Measurements from ENCODE around the gene ARMH2. TPM values are rescaled to one million over a fixed set of nuclear protein-coding genes. Genes with fewer than 3 reads are reported as not detected.

Gene ARMH2
- total RNA-seq, 1 experiment from 2014 or later: not detected

DNA sequence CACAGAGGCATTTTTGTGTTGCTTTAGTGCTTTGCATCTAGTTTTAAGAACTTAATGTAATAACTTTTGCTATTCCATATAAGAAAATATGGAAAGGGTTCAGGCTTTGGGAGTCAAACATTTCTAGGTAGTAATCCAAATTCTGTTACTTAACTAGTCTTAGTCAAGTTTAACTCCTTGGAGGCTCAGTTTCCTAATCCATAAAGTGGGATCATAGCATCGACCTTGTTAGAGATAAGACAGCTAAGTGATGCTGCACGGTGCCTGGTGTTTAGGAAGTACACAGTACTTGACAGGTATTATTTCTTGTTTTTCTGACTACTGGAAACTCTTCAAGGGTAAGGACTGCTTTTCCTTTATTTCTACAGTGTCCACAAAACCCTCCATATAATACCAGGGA, 24.5 kb upstream of the ARMH2 start:
- no peak overlapping the region for H3K9ac ChIP-seq (ENCODE audit: extremely low read depth, insufficient read length, low read length)
- no peaks in the 10 kb centered on the region for H3K79me2 ChIP-seq (ENCODE audit: insufficient read depth, low read length)
- no peak overlapping the region for H2AK5ac ChIP-seq (ENCODE audit: insufficient read length, low read length)
- H3K23ac ChIP-seq (ENCODE audit: insufficient read length, low read depth, low read length): no peak overlapping the region
- no peak overlapping the region for H2BK20ac ChIP-seq (ENCODE audit: low read depth, low read length, poor library complexity, severe bottlenecking)
- DNase-seq: no peak
- no peak overlapping the region for H2BK15ac ChIP-seq (ENCODE audit: low read depth, low read length)
- no peaks in the 10 kb centered on the region for H4K20me1 ChIP-seq (ENCODE audit: control insufficient read depth, insufficient read depth, insufficient read length)
- Mint-ChIP-seq H3K4me3 (no peak overlapping the region), H3K4me1 (peaks cover 7 to 19% of the 10 kb centered on the region in 2 experiments; a peak in 2 of 4 replicates), H3K9me3 (no peaks in the 10 kb centered on the region), H3K36me3 (ENCODE audit: insufficient read depth in 1 of 3, low read depth in 3 of 3) (peaks cover 0 to 7% (median 4%) of the 10 kb centered on the region in 3 experiments; a peak in 2 of 7 replicates), H3K27ac (no peak overlapping the region), H3K27me3 (ENCODE audit: low read depth) (no peaks in the 10 kb centered on the region)
- TF ChIP-seq, protein P1, sequence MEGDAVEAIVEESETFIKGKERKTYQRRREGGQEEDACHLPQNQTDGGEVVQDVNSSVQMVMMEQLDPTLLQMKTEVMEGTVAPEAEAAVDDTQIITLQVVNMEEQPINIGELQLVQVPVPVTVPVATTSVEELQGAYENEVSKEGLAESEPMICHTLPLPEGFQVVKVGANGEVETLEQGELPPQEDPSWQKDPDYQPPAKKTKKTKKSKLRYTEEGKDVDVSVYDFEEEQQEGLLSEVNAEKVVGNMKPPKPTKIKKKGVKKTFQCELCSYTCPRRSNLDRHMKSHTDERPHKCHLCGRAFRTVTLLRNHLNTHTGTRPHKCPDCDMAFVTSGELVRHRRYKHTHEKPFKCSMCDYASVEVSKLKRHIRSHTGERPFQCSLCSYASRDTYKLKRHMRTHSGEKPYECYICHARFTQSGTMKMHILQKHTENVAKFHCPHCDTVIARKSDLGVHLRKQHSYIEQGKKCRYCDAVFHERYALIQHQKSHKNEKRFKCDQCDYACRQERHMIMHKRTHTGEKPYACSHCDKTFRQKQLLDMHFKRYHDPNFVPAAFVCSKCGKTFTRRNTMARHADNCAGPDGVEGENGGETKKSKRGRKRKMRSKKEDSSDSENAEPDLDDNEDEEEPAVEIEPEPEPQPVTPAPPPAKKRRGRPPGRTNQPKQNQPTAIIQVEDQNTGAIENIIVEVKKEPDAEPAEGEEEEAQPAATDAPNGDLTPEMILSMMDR (conservative IDR thresholded peaks at IDR 0.05): no peak
- no peak overlapping the region for H3K27ac ChIP-seq (ENCODE audit: insufficient read length, low read depth, low read length)
- H3K14ac ChIP-seq (ENCODE audit: insufficient read depth, low read length): no peak overlapping the region
- H2BK5ac ChIP-seq (ENCODE audit: insufficient read length, low read length): no peak overlapping the region
- H3K27me3 ChIP-seq (ENCODE audit: insufficient read depth, low read length): no peaks in the 10 kb centered on the region
- H4K5ac ChIP-seq (ENCODE audit: insufficient read length, low read depth, low read length): no peak overlapping the region
- H3K23me2 ChIP-seq (ENCODE audit: insufficient read length, low read depth, low read length, poor library complexity, severe bottlenecking): no peaks in the 10 kb centered on the region
- H3K4me2 ChIP-seq (ENCODE audit: insufficient read depth, insufficient read length, low read length): no peak overlapping the region
- H3K9me3 ChIP-seq (ENCODE audit: control insufficient read depth, low read depth, low read length): no peaks in the 10 kb centered on the region
- H3K56ac ChIP-seq (ENCODE audit: insufficient read length, low read depth, low read length): no peak overlapping the region
- no peak overlapping the region for H3T11ph ChIP-seq (ENCODE audit: low read length)
- H3K18ac ChIP-seq (ENCODE audit: insufficient read length, low read depth, low read length): no peak overlapping the region
- no peak overlapping the region for H3K4ac ChIP-seq (ENCODE audit: low read depth, low read length)
- no CpG with 5 or more reads among the region's 2 CpGs for WGBS (ENCODE audit: extremely low coverage, insufficient read length, low lambda C conversion rate)
- no peak overlapping the region for H2BK12ac ChIP-seq (ENCODE audit: insufficient read length, low read depth, low read length)
- H3K79me1 ChIP-seq (ENCODE audit: insufficient read depth, low read depth, low read length, poor library complexity, severe bottlenecking): no peaks in the 10 kb centered on the region
- no peak overlapping the region for H2BK120ac ChIP-seq (ENCODE audit: low read depth, low read length, poor library complexity, severe bottlenecking)
- H4K91ac ChIP-seq (ENCODE audit: insufficient read length, low read depth, low read length): no peak overlapping the region
- no peak overlapping the region for H4K8ac ChIP-seq (replicated peaks; ENCODE audit: insufficient read length, low read depth, low read length)
- H2AFZ ChIP-seq (ENCODE audit: low read length): no peak overlapping the region
- H3K4me1 ChIP-seq (ENCODE audit: insufficient read depth, low read length): no peaks in the 10 kb centered on the region
